ENCODE data around the gene CHD5.
A peak's percentile ranks its signal among the peaks of the same experiment; 100 is the strongest.

Gene CHD5

GRCh38 chr1:6157132-6157527 is 23.0 kb downstream of the CHD5 start:
- peaks cover 26 to 53% of the 10 kb centered on the region in 2 experiments for H3K27me3 ChIP-seq (ENCODE audit: control insufficient read depth in 1 of 2, insufficient read depth in 1 of 2, low read length in 2 of 2)
- no peak overlapping the region for H2AK5ac ChIP-seq (ENCODE audit: low read length, severe bottlenecking)
- no peaks in the 10 kb centered on the region for H3K79me1 ChIP-seq (replicated peaks; ENCODE audit: low read length, poor library complexity, severe bottlenecking)
- no peak overlapping the region for H3K4ac ChIP-seq (ENCODE audit: low read depth in 1 of 2, low read length in 2 of 2)
- no peak overlapping the region for H3K14ac ChIP-seq (ENCODE audit: low read length in 2 of 2)
- H2BK5ac ChIP-seq (ENCODE audit: low read depth, low read length, poor library complexity, severe bottlenecking): no peak overlapping the region
- no peak overlapping the region for H2BK12ac ChIP-seq (ENCODE audit: low read length in 2 of 2)
- no peak overlapping the region for H3K23ac ChIP-seq (ENCODE audit: low read length in 2 of 2)
- 55% methylated on average over 2 of the region's 2 CpGs for WGBS
- H3K36me3 ChIP-seq (ENCODE audit: control insufficient read depth in 1 of 2, insufficient read depth in 2 of 2, low read depth in 1 of 2, low read length in 2 of 2): no peaks in the 10 kb centered on the region
- H3K4me1 ChIP-seq (ENCODE audit: control insufficient read depth, insufficient read depth, low read depth, low read length): peaks cover 18% of the 10 kb centered on the region
- no peak overlapping the region for H3K4me2 ChIP-seq (ENCODE audit: low read length, poor library complexity, severe bottlenecking)
- H3K9ac ChIP-seq (ENCODE audit: low read length): no peak overlapping the region
- no peak overlapping the region for H3K4me3 ChIP-seq (ENCODE audit: insufficient read depth in 1 of 2, low read depth in 1 of 2, low read length in 2 of 2)
- no peaks in the 10 kb centered on the region for H3K9me3 ChIP-seq (ENCODE audit: control insufficient read depth, low read length)
- H4K8ac ChIP-seq (ENCODE audit: low read length): no peak overlapping the region
- no peak overlapping the region for H4K91ac ChIP-seq (ENCODE audit: low read length)
- no peak for DNase-seq
- H2BK120ac ChIP-seq (ENCODE audit: low read depth, low read length): no peak overlapping the region
- no peak overlapping the region for H3K18ac ChIP-seq (ENCODE audit: low read depth in 1 of 2, low read length in 2 of 2)
- no peak overlapping the region for H2BK15ac ChIP-seq (ENCODE audit: low read depth, poor library complexity, severe bottlenecking)
- H3K27ac ChIP-seq (ENCODE audit: low read length, poor library complexity, severe bottlenecking): peak overlapping the region; percentile 8
- no peak overlapping the region for H2AFZ ChIP-seq (ENCODE audit: low read depth, low read length)

DNA sequence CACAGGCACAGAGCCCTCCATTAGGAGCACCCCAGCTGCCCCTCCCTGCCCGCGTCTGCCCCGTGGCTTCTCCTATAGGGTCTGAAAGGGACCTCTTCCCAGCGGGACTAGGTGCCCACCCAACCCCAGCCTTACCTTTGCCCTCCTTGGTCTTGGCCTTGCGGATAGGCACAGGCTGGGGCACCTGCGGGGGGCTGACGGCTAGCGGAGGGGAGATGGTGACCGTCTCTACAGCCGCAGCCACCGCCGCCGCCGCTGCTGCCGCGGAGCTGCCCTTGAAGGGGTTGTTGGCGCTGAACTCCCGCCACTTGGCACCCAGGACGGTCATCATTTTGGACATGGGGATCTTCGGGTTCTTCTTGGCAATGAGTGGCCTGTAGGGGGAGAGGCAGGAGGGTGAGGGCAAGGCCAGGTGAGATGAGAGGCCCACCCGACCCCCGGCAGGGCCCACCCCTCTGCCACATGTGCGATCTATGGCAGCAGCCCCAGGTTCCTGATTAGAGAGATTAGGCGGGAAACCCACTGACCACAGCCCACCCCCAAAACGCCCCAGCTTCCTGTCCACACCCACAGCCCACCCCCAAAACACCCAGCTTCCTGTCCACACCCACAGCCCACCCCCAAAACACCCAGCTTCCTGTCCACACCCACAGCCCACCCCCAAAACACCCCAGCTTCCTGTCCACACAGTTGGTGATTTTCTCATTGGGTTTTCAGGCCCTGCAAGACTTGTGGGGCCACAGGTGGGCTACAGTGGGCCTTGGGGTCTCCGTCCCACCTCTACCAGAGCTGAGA is 25.4 kb downstream of the CHD5 start:
- H3K27ac ChIP-seq (ENCODE audit: low read length, poor library complexity, severe bottlenecking): no peak overlapping the region
- no peak overlapping the region for H2BK15ac ChIP-seq (ENCODE audit: low read depth, poor library complexity, severe bottlenecking)
- H2BK120ac ChIP-seq (ENCODE audit: low read depth, low read length): no peak overlapping the region
- 88% methylated on average over 25 of the region's 26 CpGs for WGBS
- no peak overlapping the region for H3K18ac ChIP-seq (ENCODE audit: low read depth in 1 of 2, low read length in 2 of 2)
- H3K4me2 ChIP-seq (ENCODE audit: low read length, poor library complexity, severe bottlenecking): no peak overlapping the region
- peaks cover 27 to 52% of the 10 kb centered on the region in 2 experiments for H3K27me3 ChIP-seq (ENCODE audit: control insufficient read depth in 1 of 2, insufficient read depth in 1 of 2, low read length in 2 of 2)
- H3K4me1 ChIP-seq (ENCODE audit: control insufficient read depth, insufficient read depth, low read depth, low read length): peaks cover 17% of the 10 kb centered on the region
- no peaks in the 10 kb centered on the region for H3K36me3 ChIP-seq (ENCODE audit: control insufficient read depth in 1 of 2, insufficient read depth in 2 of 2, low read depth in 1 of 2, low read length in 2 of 2)
- no peak overlapping the region for H3K23ac ChIP-seq (ENCODE audit: low read length in 2 of 2)
- no peak overlapping the region for H4K91ac ChIP-seq (ENCODE audit: low read length)
- H3K14ac ChIP-seq (ENCODE audit: low read length in 2 of 2): no peak overlapping the region
- no peak overlapping the region for H4K8ac ChIP-seq (ENCODE audit: low read length)
- no peak overlapping the region for H2AK5ac ChIP-seq (ENCODE audit: low read length, severe bottlenecking)
- H2AFZ ChIP-seq (ENCODE audit: low read depth, low read length): no peak overlapping the region
- H3K4me3 ChIP-seq (ENCODE audit: insufficient read depth in 1 of 2, low read depth in 1 of 2, low read length in 2 of 2): no peak overlapping the region
- no peaks in the 10 kb centered on the region for H3K79me1 ChIP-seq (replicated peaks; ENCODE audit: low read length, poor library complexity, severe bottlenecking)
- H3K9me3 ChIP-seq (ENCODE audit: control insufficient read depth, low read length): peaks cover 6% of the 10 kb centered on the region
- H3K9ac ChIP-seq (ENCODE audit: low read length): no peak overlapping the region
- H3K4ac ChIP-seq (ENCODE audit: low read depth in 1 of 2, low read length in 2 of 2): no peak overlapping the region
- no peak overlapping the region for H2BK5ac ChIP-seq (ENCODE audit: low read depth, low read length, poor library complexity, severe bottlenecking)
- no peak for DNase-seq
- H2BK12ac ChIP-seq (ENCODE audit: low read length in 2 of 2): no peak overlapping the region

GRCh38 chr1:6152882-6153281 is 27.2 kb downstream of the CHD5 start:
- H4K8ac ChIP-seq (ENCODE audit: low read length): no peak overlapping the region
- no peak overlapping the region for H2BK12ac ChIP-seq (ENCODE audit: low read length in 2 of 2)
- H2BK15ac ChIP-seq (ENCODE audit: low read depth, poor library complexity, severe bottlenecking): no peak overlapping the region
- no peak overlapping the region for H3K9ac ChIP-seq (ENCODE audit: low read length)
- no peak overlapping the region for H3K27ac ChIP-seq (ENCODE audit: low read length, poor library complexity, severe bottlenecking)
- 89% methylated on average over 7 of the region's 7 CpGs for WGBS
- no peak overlapping the region for H3K4me3 ChIP-seq (ENCODE audit: insufficient read depth in 1 of 2, low read depth in 1 of 2, low read length in 2 of 2)
- peaks cover 18% of the 10 kb centered on the region for H3K4me1 ChIP-seq (ENCODE audit: control insufficient read depth, insufficient read depth, low read depth, low read length)
- no peak overlapping the region for H3K14ac ChIP-seq (ENCODE audit: low read length in 2 of 2)
- H2AK5ac ChIP-seq (ENCODE audit: low read length, severe bottlenecking): no peak overlapping the region
- no peak for DNase-seq
- H3K9me3 ChIP-seq (ENCODE audit: control insufficient read depth, low read length): peaks cover 11% of the 10 kb centered on the region
- no peak overlapping the region for H2BK5ac ChIP-seq (ENCODE audit: low read depth, low read length, poor library complexity, severe bottlenecking)
- H3K4ac ChIP-seq (ENCODE audit: low read depth in 1 of 2, low read length in 2 of 2): no peak overlapping the region
- H2BK120ac ChIP-seq (ENCODE audit: low read depth, low read length): no peak overlapping the region
- H3K27me3 ChIP-seq (ENCODE audit: control insufficient read depth in 1 of 2, insufficient read depth in 1 of 2, low read length in 2 of 2): peaks cover 42 to 57% of the 10 kb centered on the region in 2 experiments
- H3K79me1 ChIP-seq (replicated peaks; ENCODE audit: low read length, poor library complexity, severe bottlenecking): no peaks in the 10 kb centered on the region
- H3K4me2 ChIP-seq (ENCODE audit: low read length, poor library complexity, severe bottlenecking): no peak overlapping the region
- no peak overlapping the region for H3K18ac ChIP-seq (ENCODE audit: low read depth in 1 of 2, low read length in 2 of 2)
- H3K23ac ChIP-seq (ENCODE audit: low read length in 2 of 2): no peak overlapping the region
- no peak overlapping the region for H2AFZ ChIP-seq (ENCODE audit: low read depth, low read length)
- no peaks in the 10 kb centered on the region for H3K36me3 ChIP-seq (ENCODE audit: control insufficient read depth in 1 of 2, insufficient read depth in 2 of 2, low read depth in 1 of 2, low read length in 2 of 2)
- peak overlapping the region; percentile 7 for H4K91ac ChIP-seq (ENCODE audit: low read length)

DNA sequence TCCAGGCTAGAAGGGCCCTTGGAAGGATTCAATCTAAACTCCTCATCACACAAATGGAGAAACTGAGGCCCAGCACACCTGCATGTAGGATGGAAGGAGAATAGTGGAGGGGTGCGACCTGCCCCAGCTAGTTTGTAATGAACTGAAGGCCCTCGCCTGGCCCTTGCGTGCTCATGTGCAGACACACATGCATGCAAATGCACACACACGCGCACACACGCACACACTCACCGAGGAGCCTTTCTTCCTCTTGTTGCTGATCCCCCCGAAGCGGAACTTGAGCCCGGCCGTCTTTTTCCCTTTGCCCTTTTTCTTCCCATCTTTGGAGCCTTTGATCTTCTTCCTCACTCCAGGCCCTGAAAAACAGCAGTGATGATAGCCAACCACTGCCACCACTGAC is 27.9 kb downstream of the CHD5 start:
- H3K27ac ChIP-seq (ENCODE audit: low read length, poor library complexity, severe bottlenecking): no peak overlapping the region
- H3K4me1 ChIP-seq (ENCODE audit: control insufficient read depth, insufficient read depth, low read depth, low read length): peaks cover 12% of the 10 kb centered on the region
- peaks cover 11% of the 10 kb centered on the region for H3K9me3 ChIP-seq (ENCODE audit: control insufficient read depth, low read length)
- H3K4me3 ChIP-seq (ENCODE audit: insufficient read depth in 1 of 2, low read depth in 1 of 2, low read length in 2 of 2): no peak overlapping the region
- H2BK15ac ChIP-seq (ENCODE audit: low read depth, poor library complexity, severe bottlenecking): no peak overlapping the region
- H3K79me1 ChIP-seq (replicated peaks; ENCODE audit: low read length, poor library complexity, severe bottlenecking): no peaks in the 10 kb centered on the region
- no peak overlapping the region for H4K8ac ChIP-seq (ENCODE audit: low read length)
- no peak overlapping the region for H3K14ac ChIP-seq (ENCODE audit: low read length in 2 of 2)
- no peak overlapping the region for H2BK12ac ChIP-seq (ENCODE audit: low read length in 2 of 2)
- H3K9ac ChIP-seq (ENCODE audit: low read length): no peak overlapping the region
- no peak overlapping the region for H3K23ac ChIP-seq (ENCODE audit: low read length in 2 of 2)
- no peak overlapping the region for H2BK5ac ChIP-seq (ENCODE audit: low read depth, low read length, poor library complexity, severe bottlenecking)
- no peak overlapping the region for H3K4me2 ChIP-seq (ENCODE audit: low read length, poor library complexity, severe bottlenecking)
- WGBS: 93% methylated on average over 11 of the region's 11 CpGs
- no peaks in the 10 kb centered on the region for H3K36me3 ChIP-seq (ENCODE audit: control insufficient read depth in 1 of 2, insufficient read depth in 2 of 2, low read depth in 1 of 2, low read length in 2 of 2)
- DNase-seq: no peak
- H3K27me3 ChIP-seq (ENCODE audit: control insufficient read depth in 1 of 2, insufficient read depth in 1 of 2, low read length in 2 of 2): peaks cover 49 to 58% of the 10 kb centered on the region in 2 experiments
- no peak overlapping the region for H3K18ac ChIP-seq (ENCODE audit: low read depth in 1 of 2, low read length in 2 of 2)
- no peak overlapping the region for H2AK5ac ChIP-seq (ENCODE audit: low read length, severe bottlenecking)
- no peak overlapping the region for H2AFZ ChIP-seq (ENCODE audit: low read depth, low read length)
- no peak overlapping the region for H3K4ac ChIP-seq (ENCODE audit: low read depth in 1 of 2, low read length in 2 of 2)
- H2BK120ac ChIP-seq (ENCODE audit: low read depth, low read length): no peak overlapping the region
- no peak overlapping the region for H4K91ac ChIP-seq (ENCODE audit: low read length)
